ENCODE results near the gene NR3C2.

Gene NR3C2

DNA sequence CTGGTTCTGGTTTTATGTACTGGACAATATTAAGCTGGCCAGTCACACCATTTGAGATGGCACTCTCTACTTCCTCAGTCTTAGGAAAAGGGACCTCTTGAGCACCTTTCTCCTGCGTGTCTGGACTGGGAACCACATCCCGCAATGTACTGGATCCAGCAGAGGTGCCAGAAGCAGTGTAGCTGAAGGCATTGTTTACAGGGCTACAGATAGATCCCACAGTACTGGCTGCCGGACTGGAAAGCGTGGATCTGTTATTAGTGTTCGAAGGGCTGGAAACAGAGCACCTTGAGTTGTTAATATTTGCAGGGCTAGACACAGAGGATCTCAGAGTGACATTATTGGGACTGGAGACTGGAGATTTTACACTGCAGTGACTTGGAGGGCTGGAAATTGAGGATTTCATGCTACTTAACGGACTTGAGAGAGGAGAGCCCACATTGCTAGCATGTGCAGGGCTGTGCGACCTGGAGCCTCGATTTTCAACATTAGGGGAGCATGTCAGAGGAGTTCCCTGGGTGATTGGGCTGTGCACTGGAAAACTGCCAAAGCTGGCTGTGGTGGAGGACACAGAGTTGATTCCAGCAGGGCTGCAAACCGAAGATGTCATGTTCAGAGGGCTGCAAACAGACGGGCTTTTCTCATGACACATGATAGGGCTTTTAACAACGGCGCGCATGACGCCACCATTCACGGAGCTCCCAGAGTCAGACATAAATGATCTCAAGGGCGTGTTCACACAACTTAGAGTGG lies 6.4 kb downstream of the NR3C2 start:
- DNase-seq (ENCODE audit: low read depth) = no peak

DNA sequence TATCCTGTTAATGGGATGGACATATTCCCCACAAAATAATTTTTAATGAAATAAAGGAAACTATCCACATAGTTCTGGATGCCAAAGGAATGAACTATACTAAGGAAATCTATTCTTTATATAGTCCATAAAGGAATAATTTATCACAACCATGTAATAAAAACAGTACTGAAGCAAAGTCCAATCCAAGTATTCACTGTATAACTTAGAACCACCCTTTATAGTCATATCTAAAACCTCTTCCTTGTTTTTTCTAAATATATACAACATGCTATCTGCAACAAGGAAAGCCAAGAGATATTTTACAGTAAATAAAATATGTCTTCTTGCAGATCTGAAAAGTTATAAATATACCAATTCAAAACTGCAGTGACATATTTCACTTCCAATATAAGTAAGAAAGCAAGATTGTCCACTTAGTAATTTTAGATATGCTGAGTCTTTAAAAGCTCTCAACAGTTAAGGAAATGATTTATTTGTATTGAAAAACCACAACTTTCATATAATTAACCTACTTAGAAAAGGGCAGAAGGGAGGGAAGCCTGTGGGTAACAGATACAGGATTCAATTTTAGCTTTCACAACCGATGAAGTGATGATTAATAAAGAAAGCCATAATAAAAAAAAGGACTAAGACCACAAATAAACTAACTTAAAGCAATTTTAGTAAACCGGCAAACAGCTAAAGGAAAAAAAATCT lies 8.0 kb downstream of the NR3C2 start:
- no peak for DNase-seq (ENCODE audit: low read depth)

DNA sequence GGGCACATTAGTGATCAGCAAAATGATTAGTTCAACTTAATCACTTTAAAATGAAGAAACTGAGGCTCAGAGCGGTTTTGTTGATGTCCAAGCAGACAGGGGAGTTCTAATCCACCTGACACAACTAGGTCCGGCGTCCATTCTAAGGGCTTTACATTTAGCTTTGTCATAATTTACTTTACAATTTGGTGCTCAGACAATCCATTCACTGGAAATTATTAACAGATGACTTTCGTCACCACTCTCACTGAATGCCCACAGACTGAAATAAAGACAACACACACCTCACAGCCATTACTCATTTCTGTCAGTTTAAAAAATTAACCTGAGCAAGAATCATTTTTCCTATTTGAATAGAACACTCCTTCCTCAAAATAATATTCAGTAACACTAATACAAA lies 10.8 kb downstream of the NR3C2 start:
- no peak for DNase-seq (ENCODE audit: low read depth)

DNA sequence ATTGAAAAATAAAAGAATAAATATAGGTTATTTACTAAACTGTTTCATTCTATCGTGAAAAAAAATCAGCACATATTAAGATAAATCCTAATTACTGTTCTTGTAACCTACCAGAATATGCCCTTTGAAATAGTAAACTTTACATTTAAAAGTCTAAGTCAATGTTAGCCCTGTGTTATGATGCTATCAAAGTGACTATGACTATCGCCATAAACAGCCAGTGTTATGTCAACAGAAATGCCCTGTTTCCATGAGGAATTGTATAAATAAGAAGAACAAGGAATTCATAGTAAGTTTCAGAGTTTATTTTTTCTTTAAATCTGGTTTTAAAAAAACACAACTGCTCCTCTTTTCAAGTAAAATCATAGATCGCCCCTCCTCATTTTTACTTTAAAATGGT lies 11.4 kb downstream of the NR3C2 start:
- DNase-seq (ENCODE audit: low read depth) = no peak

DNA sequence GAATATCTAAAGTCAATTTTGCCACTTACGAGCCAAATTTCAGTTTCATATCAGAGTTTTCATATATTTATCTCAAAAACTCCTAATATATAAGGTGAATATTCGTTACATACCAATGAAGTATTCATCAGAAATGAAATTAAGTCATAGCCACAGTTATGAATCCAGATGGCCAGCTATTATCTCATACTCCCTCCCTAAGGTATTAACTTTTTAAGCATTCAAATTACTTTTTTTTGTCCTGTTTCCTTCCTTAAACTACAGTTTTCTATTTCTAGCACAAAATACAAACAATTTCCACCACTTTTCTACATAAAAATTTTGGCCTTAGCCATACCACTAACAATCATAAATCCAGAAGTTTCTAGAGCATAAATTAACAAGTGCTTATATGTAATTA lies 13.0 kb downstream of the NR3C2 start:
- no peak for DNase-seq (ENCODE audit: low read depth)

DNA sequence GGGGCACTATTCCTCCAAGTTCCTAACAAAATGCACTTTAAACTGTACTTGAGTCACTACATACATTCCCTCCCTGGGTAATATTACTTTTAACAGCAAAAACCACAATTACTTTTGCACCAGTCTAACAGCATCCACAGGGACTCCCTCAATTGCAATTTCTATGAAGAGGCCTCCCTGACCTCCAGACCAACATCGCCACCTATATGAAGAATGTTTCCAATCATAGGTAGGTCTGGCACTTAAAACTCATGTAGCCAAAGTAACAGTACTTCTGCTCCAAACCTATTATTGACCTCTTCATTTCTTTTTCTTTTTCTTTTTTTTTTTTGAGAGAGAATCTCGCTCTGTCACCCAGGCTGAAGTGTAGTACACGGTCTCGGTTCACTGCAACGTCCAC lies 15.6 kb downstream of the NR3C2 start:
- no peak for DNase-seq (ENCODE audit: low read depth)

DNA sequence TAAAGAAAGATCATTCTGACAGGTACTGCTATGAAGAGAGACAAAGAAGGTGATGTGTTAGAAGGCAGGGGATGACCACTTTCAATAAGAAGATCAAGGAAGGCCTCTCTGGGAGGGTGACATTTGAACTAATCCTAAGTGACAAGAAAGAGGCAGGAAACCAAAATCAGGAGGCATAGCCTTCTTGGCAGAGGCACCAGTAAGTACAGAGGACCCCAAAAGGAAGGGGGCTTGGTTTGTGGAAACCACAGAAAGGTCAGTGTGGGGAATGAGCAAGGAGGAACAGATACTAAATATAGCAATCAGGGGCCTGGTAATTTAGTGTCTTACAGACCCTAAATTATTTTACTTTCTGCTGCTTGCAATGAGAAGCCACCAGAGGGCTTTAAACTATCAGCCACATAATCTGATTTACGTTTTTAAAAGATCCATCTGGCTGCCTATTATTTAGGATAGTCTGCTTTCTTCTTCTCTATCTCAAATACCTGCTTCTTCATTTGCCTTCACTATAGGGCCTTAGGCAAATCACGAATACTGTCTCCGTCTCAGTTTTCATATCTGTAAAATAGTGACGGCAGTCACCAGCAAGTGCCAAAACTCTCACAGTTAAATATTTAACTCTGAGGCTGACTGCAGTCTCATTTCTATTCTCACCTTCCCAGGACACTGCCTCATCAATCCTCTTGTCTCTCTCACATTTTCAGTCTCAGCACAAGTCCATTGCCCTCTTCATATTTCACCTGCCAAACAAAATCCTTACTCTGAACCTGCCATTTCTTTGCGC lies 16.7 kb downstream of the NR3C2 start:
- no peak for DNase-seq (ENCODE audit: low read depth)

DNA sequence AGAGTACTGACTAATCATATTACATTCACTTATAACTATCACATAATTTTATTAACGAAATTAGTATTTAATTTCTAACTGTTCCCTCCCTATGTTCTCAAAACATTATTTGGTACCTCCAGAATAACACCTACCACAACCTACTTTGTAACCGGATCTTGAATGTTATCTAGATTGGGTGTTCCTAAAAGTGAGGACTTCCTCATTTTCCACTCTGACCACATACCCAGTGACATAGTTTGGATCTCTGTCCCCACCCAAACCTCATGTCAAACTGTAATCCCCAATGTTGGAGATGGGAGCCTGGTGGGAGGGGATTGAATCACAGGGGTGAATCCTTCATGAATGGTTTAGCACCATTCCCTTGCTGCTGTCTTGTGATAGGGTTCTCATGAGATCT lies 21.8 kb downstream of the NR3C2 start:
- DNase-seq (ENCODE audit: low read depth) = no peak

DNA sequence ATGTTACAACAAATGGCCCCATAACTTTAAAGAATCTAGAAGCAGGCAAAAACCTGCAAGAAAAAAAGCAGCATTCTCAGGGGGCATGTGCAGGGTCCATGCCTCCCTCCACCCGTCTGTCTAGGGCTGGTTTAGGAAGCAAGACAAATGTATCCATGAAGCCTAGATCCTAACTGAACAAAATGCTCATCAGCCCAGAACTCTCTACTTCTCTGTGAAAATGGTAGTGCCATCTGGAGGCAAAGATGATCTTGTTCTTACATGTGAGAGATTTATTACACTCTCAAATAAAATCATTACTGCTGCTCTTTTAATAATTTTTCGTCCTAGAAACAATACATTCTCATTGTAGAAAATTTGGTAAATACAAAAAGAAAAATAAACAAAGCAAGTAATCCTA lies 26.7 kb downstream of the NR3C2 start:
- DNase-seq (ENCODE audit: low read depth) = no peak

DNA sequence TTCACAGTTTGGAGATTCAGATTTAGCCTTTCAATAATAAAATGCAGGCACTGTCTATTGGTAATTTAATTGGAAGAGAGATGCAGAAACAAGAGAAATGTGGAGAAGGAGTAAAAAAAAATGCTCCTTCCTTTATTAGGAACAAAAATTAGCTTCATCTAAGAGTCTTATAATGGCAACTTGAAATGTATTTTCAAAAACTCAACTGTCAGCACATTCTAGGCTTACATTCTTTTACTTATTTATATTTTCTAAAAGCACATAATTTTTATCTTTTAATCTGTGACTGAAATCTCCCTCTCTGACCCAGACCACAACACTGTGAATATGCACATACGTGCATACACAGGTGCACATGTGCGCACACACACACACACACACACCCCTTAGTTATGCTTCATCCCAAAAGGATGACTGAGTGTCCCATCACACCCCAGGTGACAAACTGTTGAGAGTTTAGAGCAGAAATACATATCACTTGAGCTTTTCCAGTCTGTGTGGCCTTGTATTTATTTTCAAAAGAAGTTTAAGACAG lies 29.7 kb downstream of the NR3C2 start:
- DNase-seq (ENCODE audit: low read depth) = no peak

DNA sequence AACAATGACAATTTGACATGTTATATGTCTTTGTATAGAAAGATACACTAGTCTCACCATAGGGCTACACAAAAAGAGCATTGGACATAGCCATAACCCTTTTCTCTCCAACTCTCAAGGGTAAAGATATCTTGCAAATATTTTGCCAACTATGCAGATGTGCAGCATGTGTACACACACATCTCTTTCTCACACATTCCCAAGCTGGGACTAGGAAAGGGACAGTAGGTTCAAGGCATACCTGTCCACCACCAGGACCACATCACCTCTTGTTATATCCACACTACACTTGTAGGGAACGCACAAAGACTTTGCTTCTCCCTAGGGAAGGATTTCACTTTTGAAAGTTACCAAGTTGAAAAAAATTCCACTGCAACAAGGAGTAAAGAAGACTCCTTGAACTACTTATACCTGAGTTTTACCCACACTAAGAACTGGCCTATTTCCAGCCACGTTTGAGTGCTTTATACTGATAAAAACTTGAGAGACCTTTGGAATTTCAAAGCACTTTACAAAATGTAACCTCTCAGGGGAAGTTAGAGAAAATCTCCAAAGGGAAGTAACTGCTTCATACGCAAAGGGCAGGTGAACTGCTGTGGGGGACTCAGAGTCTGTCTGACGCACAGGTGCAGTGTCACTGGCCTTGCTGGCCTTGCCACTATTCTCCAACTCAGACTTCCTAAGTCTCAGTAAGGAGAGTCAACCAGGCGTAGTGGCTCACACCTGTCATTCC lies 36.9 kb downstream of the NR3C2 start:
- DNase-seq (ENCODE audit: low read depth) = no peak

DNA sequence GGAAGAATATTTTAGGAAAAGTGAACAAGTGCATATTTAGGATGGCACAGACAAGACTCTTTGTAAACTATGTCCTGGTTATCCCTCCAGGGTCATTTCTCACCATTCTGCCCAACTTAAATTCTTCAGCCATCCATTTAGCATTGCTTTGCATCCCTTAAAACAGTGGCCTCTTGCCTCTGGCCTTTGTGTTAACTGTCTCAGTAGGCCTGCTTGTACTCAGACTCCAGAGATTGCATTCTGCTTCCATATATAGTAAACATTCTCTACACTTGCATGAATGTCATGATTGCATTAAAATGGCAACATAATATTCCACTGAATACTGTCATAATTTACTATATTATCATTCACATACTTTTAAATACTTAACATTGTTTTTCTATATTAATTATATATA lies 43.2 kb downstream of the NR3C2 start:
- no peak for DNase-seq (ENCODE audit: low read depth)

DNA sequence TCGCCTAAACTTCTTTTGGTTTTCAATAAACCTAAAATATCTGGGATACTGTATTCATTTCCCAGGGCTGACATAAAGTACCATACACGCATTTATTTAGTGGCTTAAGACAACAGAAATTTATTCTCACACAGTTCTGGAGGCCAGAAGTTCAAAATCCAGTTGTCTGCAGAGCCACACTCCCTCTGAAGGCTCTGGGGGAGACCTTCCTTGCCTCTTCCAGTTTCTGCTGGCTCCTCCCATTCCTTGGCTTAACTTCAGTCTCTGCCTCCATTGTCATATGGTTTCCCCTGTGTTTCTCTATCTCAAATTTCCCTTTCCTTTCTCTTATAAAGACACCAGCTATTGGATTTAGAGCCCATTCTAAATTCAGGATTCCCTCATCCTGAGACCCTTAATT lies 44.4 kb downstream of the NR3C2 start:
- no peak for DNase-seq (ENCODE audit: low read depth)

DNA sequence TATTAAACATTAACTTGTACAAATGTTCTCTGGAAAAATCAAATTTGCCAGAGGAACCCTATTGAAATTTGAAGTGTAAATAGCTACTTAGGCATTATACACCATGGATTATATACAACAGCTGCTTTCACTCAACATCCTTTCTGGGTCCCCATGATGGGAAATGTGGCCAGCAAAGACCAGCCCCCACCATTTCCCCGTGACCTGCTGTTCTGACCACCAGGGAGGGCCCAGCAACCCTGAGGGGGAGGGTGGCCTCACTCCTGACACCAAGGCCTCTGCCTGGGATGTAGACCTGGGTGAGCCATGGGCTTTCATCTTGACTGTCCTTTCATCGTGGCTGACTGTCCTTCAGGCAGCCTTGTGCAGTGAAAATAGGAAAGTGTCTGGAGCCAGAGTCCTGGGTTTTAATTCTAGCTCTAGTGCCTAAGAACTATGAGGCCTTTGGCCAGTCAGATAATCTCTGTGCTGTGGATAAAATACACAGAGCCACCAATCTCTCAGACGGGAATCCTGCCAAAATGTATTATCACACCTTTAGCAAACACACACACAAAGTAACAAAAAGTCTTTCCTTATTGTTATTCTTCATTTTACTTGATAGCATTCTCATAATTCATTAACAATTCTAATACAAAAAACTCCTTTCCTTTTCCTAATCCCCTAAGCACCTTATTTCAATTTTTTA lies 45.1 kb downstream of the NR3C2 start:
- DNase-seq (ENCODE audit: low read depth) = no peak

DNA sequence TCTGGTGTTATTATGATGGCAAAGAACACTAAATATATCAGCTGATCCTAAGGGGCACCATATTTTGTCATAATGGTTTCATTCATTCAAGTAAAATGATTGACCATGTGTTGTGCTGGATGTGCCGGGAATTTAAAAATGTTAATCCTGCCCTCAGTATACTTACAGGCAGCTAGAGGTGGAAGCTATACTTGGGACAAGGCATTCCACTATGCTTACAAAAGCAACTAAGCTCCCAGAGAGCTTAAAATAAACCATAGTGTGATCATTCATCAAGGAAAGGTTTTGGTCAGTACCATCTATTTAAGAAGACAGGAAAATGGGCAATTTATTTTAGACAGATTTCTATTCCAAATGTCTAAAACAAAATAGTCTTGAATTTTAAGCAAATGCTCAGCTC lies 46.4 kb downstream of the NR3C2 start:
- no peak for DNase-seq (ENCODE audit: low read depth)

DNA sequence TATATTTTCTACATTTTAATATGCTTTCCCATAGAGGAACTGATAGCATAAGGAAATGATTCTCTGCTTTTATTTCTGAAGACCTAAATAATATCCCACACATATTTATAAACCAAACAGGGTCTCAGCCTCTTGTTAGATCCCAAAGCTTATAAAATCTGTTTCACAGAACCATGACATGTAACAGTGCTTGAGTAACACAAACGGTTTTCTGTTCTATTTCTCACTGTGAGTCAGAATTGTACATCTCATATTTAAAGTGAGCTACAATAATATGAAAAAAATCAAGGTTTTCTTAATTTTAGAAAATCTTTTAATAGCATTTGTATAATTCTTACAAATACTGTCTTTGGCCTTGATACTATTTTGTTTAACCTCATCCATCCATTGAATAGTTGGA lies 51.2 kb downstream of the NR3C2 start:
- no peak for DNase-seq (ENCODE audit: low read depth)

DNA sequence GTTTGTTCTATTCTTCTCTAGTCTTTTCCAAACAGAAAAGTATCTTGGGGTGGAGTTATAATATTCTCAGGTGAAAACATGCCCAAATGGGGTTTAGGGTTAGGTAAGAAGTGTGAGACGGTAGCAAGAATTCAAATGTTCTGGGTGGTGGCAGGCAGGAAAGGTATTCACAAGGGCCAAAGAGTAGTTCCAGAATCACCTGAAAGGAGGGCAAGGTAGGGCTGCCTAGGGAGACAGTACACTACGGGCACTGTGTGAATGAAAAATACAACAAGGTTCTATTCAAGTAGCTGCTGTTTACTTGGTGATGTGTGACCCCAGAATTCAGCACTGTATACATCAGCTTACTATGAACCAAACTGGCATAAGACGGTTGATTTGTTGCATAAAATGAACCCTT lies 51.9 kb downstream of the NR3C2 start:
- no peak for DNase-seq (ENCODE audit: low read depth)

DNA sequence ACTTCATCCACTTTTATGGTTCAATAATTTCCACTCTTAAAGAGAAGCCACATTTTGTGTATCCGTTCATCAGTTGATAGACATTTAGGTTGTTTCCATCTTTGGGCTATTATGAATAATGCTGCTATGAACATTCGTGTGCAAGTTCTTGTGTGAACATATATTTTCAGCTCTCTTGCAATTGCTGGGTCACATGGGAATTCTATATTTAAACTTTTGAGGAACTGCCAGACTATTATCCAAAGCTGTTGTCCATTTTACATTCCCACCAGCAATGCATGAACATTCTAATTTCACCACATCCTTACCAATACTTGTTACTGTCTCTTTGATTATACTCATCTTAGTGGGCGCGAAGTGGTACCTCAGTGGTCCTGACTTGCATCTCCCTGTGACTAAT lies 61.9 kb downstream of the NR3C2 start:
- DNase-seq (ENCODE audit: low read depth) = no peak

DNA sequence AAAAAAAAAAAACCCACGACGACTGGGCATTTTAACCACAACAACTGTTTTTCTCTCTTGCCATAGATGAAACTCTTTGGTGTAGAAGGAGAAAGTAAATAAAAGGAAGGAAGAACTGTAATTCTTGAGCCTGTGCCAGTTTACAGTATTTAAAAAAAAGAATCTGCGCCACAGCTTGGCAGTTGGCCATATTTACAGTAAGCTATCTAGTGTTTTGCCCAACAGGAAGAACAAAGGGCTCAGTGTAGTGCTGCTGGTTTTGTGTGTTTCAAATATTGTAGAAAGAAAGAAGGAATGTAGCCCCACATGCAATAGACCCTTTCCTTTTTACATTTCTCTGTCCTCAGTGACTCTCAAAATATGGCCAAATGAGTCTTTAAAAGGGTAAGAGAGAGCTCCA lies 66.1 kb downstream of the NR3C2 start:
- DNase-seq (ENCODE audit: low read depth) = no peak

DNA sequence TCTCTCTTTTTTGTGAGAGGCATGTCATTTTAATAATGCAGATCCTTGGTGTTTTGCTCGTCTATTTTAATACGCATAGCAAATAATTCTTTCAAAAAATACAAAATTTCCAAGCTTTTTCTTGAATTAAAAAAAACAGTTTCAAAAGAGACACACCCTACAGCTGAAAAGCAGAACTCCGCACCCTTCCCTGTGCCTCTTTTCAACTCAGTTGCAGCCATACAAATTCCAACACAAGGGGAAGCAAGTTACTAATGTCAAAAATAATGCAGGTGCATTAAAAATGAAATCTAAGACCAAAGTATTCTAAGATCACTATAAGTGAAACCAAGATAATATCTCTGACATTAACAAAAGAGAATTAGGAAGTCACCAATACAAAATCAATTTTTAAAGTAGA lies 66.6 kb downstream of the NR3C2 start:
- no peak for DNase-seq (ENCODE audit: low read depth)

DNA sequence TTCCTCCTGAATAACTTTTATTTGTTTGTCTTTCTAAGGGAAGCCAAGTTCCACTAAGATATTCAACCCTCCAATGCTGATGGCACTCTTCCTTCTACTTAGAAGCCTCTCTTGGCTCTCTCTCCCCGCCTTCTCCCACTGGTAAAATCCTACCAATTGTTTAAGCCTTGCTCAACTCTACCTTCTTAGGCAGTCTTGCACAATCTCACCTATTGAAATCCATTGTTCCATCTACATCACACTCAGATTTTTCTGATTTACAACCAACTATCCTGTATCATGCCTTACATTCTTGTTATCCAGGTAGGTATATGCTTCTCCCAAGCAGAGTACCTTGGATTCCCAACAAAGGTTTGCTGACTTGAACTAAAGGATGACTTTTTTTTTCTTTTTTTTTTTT lies 69.1 kb downstream of the NR3C2 start:
- no peak for DNase-seq (ENCODE audit: low read depth)

DNA sequence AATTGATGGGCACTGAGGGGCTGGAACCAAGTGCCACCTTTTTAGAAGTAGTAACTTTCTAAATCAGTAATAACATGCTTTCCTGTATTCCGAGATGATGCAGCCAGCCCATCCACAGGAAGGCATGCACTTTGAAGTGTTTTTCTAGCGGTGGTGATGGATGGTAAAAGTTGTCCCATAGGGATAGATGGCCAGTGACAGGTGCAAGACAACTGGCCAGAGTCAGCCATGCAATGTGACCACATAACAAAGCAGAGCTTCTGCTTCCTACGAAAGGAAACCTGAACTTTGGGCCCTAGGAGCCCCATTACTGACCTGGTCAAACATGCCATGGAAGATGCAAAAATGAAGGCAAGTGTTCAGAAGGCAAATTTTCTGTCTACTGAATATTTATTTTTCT lies 72.3 kb downstream of the NR3C2 start:
- DNase-seq (ENCODE audit: low read depth) = no peak
